ENCODE data around the gene NKAPD1.

The NKAPD1 gene

DNA sequence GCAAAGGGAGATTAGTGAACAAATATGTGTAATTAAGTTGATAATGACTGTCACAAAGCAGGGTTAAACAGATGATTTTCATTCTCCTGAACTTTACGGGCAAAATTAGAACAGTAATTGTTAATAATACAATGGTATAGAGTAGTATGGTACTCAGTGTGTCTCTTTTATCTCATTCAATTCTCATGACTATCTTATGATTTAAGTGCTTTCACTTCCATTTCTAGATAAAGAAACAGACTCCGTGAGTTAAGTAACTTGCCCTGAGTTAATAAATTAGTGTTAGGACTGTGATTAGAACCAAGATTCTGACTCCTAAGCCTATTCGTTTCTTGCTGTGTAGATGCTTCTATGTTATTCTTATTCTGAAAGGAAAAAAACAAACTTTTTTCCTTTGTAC, 22.3 kb upstream of the NKAPD1 start:
- no peak for DNase-seq (ENCODE audit: extremely low read depth, low read depth)
- no peak for TF ChIP-seq CTCF (IDR thresholded peaks at IDR 0.05; ENCODE audit: low read depth, low read length, missing control alignments)
- no peak overlapping the region for H3K4me3 ChIP-seq (replicated peaks; ENCODE audit: low read depth, low read length)

DNA sequence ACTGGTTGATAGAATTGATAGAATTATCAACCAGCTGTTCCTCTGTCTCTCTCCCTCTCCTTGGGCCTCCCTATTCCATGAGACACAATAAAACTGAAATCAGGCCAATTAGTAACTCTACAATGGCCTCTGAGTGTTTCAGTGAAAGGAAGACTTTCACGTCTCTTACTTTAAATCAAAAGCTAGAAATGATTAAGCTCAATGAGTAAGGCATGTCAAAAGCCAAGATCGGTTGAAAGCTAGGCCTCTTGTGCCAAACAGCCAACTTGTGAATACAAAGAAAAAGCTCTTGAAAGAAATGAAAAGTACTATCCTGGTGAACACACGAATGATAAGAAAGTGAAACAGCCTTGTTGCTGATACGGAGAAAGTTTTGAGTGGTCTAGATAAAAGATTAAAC, 16.9 kb upstream of the NKAPD1 start:
- DNase-seq (ENCODE audit: extremely low read depth, low read depth) = no peak
- TF ChIP-seq CTCF (IDR thresholded peaks at IDR 0.05; ENCODE audit: low read depth, low read length, missing control alignments) = no peak
- H3K4me3 ChIP-seq (replicated peaks; ENCODE audit: low read depth, low read length) = no peak overlapping the region

- no peak for DNase-seq (ENCODE audit: extremely low read depth, low read depth)
- no peak for TF ChIP-seq CTCF (IDR thresholded peaks at IDR 0.05; ENCODE audit: low read depth, low read length, missing control alignments)
These were observed 16.0 kb upstream of the NKAPD1 start for GRCh38 chr11:112058103-112058502.

GRCh38 chr11:112062923-112063322, 11.2 kb upstream of the NKAPD1 start:
- TF ChIP-seq CTCF (IDR thresholded peaks at IDR 0.05; ENCODE audit: low read depth, low read length, missing control alignments) = no peak
- H3K4me3 ChIP-seq (replicated peaks; ENCODE audit: low read depth, low read length) = no peak overlapping the region
- no peak for DNase-seq (ENCODE audit: extremely low read depth, low read depth)

More at GRCh38 chr11:112058103-112058502, 16.0 kb upstream of the NKAPD1 start:
- H3K4me3 ChIP-seq (replicated peaks; ENCODE audit: low read depth, low read length) = no peak overlapping the region

GRCh38 chr11:112082729-112083128, 8.6 kb downstream of the NKAPD1 start:
- TF ChIP-seq CTCF (IDR thresholded peaks at IDR 0.05; ENCODE audit: low read depth, low read length, missing control alignments) = no peak
- no peak overlapping the region for H3K4me3 ChIP-seq (replicated peaks; ENCODE audit: low read depth, low read length)
- DNase-seq (ENCODE audit: extremely low read depth, low read depth) = no peak

GRCh38 chr11:112085822-112086421, 11.8 kb downstream of the NKAPD1 start:
- DNase-seq (ENCODE audit: extremely low read depth, low read depth) = no peak
- no peak for TF ChIP-seq CTCF (IDR thresholded peaks at IDR 0.05; ENCODE audit: low read depth, low read length, missing control alignments)
- H3K4me3 ChIP-seq (replicated peaks; ENCODE audit: low read depth, low read length) = peak overlapping the region; percentile 90
